Tibial nerve (tissue), 4 donors: ENCODE measurements around the gene ESRRB. TPM values are rescaled to one million over a fixed set of nuclear protein-coding genes. Genes with fewer than 3 reads are reported as not detected.

Experiments
- DNase-seq, 2 donors: peaks; one replicate each; pipeline ENCODE4 v3.0.0-alpha.2; 2019; ENCODE audit warnings: low spot score in 2 of 2
- H3K27ac ChIP-seq, 4 donors: fragments of 200-600 bp; sonication (generic) in 3 of 4; one replicate each; pipeline ENCODE4 v1.5.1; 2017 to 2019; ENCODE audit warnings: mild to moderate bottlenecking in 1 of 4
- H3K27me3 ChIP-seq, 2 donors: fragments of 200-600 bp; sonication (generic) in 1 of 2; one replicate each; pipeline versions ENCODE4 v1.5.1 to v1.6.0; 2017 to 2019
- H3K36me3 ChIP-seq, 3 donors: fragments of 200-600 bp; sonication (generic); one replicate each; pipeline ENCODE4 v1.5.1; 2018 to 2019
- H3K4me1 ChIP-seq, 4 donors: fragments of 200-600 bp; sonication (generic) in 3 of 4; one replicate each; pipeline ENCODE4 v1.5.1; 2017 to 2019
- H3K4me3 ChIP-seq, 4 donors: fragments of 200-600 bp; sonication (generic) in 3 of 4; one replicate each; pipeline ENCODE4 v1.5.1; 2017 to 2019; ENCODE audit warnings: mild to moderate bottlenecking in 1 of 4, moderate library complexity in 1 of 4
- H3K9me3 ChIP-seq, 4 donors: fragments of 200-600 bp; sonication (generic) in 3 of 4; one replicate each; pipeline ENCODE4 v1.5.1; 2017 to 2019
- CTCF ChIP-seq, 5 experiments: fragments of 200-600 bp in 3 of 5; fragments of 450-650 bp in 2 of 5; sonication (generic) in 3 of 5; IDR thresholded peaks; one replicate each; pipeline ENCODE4 v1.5.1; 2016 to 2019; ENCODE audit warnings: antibody characterized with exemption in 5 of 5, mild to moderate bottlenecking in 3 of 5, moderate library complexity in 2 of 5
- EP300 ChIP-seq, 2 donors: sonication (generic); formaldehyde crosslinking; IDR thresholded peaks; one replicate each; pipeline ENCODE4 v1.6.1; 2017; ENCODE audit warnings: antibody characterized with exemption in 2 of 2, mild to moderate bottlenecking in 1 of 2
- POLR2A ChIP-seq, 2 donors: fragments of 450-650 bp; IDR thresholded peaks; one replicate each; pipeline ENCODE4 v1.6.1; 2017; ENCODE audit warnings: antibody characterized with exemption in 2 of 2, mild to moderate bottlenecking in 2 of 2, moderate library complexity in 2 of 2
- WGBS, 2 donors: methylation state at CpG; one replicate each; pipeline ENCODE4 v1.1.5; 2018; 5-methylcytosine and 5-hydroxymethylcytosine counted together
- total RNA-seq, 4 donors: library from RNA; depleted of rRNA; stranded (reverse); fragments of >200 nt; gene quantifications; one replicate each; pipeline ENCODE4 v1.1.0, GENCODE V29; 2016

Gene ESRRB
- total RNA-seq, 4 donors from 2014 or later, result 0.87 to 1.5 TPM; not detected in 2

GRCh38 chr14:76381817-76382494, 6.0 kb downstream of the ESRRB start:
- Histone ChIP-seq H3K27ac (no peak overlapping the region), H3K4me3 (no peak overlapping the region), H3K36me3 (no peaks in the 10 kb centered on the region), H3K4me1 (peaks cover 0 to 7% (median 0%) of the 10 kb centered on the region in 4 donors), H3K9me3 (no peaks in the 10 kb centered on the region), H3K27me3 (peaks cover 0 to 83% of the 10 kb centered on the region in 2 donors)
- TF ChIP-seq POLR2A (IDR thresholded peaks at IDR 0.05) (no peak), CTCF (IDR thresholded peaks at IDR 0.05) (no peak), EP300 (IDR thresholded peaks at IDR 0.05) (no peak)
- WGBS, 2 donors, result 69 to 80% methylated on average over 6 to 7 of the region's 7 CpGs
- DNase-seq, result no peak

GRCh38 chr14:76382495-76382832, 6.5 kb downstream of the ESRRB start:
- Histone ChIP-seq H3K9me3 (no peaks in the 10 kb centered on the region), H3K4me3 (no peak overlapping the region), H3K4me1 (peaks cover 0 to 2% (median 0%) of the 10 kb centered on the region in 4 donors), H3K27me3 (peaks cover 0 to 80% of the 10 kb centered on the region in 2 donors), H3K27ac (no peak overlapping the region), H3K36me3 (no peaks in the 10 kb centered on the region)
- WGBS, 2 donors, result 50 to 63% methylated on average over 1 of the region's 1 CpG
- TF ChIP-seq POLR2A (IDR thresholded peaks at IDR 0.05) (no peak), EP300 (IDR thresholded peaks at IDR 0.05) (no peak), CTCF (IDR thresholded peaks at IDR 0.05) (no peak)
- no peak for DNase-seq

- H3K4me1 ChIP-seq, result no peaks in the 10 kb centered on the region
- H3K27ac ChIP-seq, result no peak overlapping the region
- no peaks in the 10 kb centered on the region for H3K36me3 ChIP-seq
- H3K4me3 ChIP-seq, result no peak overlapping the region
- TF ChIP-seq CTCF (IDR thresholded peaks at IDR 0.05), result no peak
- TF ChIP-seq EP300 (IDR thresholded peaks at IDR 0.05), result no peak
- no peak for TF ChIP-seq POLR2A (IDR thresholded peaks at IDR 0.05)
- no peaks in the 10 kb centered on the region for H3K9me3 ChIP-seq
- no peak for DNase-seq
- H3K27me3 ChIP-seq, result peaks cover 0 to 52% of the 10 kb centered on the region in 2 donors
- 44 to 51% methylated on average over 4 of the region's 4 CpGs for WGBS, 2 donors
These were observed 9.5 kb downstream of the ESRRB start for GRCh38 chr14:76385435-76385834.

- WGBS, 2 donors, result 17 to 21% methylated on average over 10 to 11 of the region's 11 CpGs
These were observed 11.2 kb downstream of the ESRRB start for GRCh38 chr14:76386944-76387782.

More at GRCh38 chr14:76386944-76387782, 11.2 kb downstream of the ESRRB start:
- TF ChIP-seq CTCF (IDR thresholded peaks at IDR 0.05) (peak; percentile 52 to 85 (median 72)), EP300 (IDR thresholded peaks at IDR 0.05) (no peak)
- peak in 1 of 2 donors; percentile 39 for DNase-seq
- H3K9me3 ChIP-seq, result no peaks in the 10 kb centered on the region
- H3K36me3 ChIP-seq, result no peaks in the 10 kb centered on the region
- peaks cover 0 to 35% of the 10 kb centered on the region in 2 donors for H3K27me3 ChIP-seq
- no peak overlapping the region for H3K27ac ChIP-seq
- no peak overlapping the region for H3K4me3 ChIP-seq
- H3K4me1 ChIP-seq, result no peaks in the 10 kb centered on the region
